Ishikawa (cell line): ENCODE data around the gene EMILIN3.

Source experiments
- CREB1 ChIP-seq: IDR thresholded peaks from 2 replicates; pipeline ENCODE4 v1.6.1; 2012; ENCODE audit warnings: low read depth
- EP300 ChIP-seq: IDR thresholded peaks from 2 replicates; pipeline ENCODE4 v1.6.1; 2012; ENCODE audit warnings: borderline replicate concordance
- MAX ChIP-seq: IDR thresholded peaks from 2 replicates; pipeline ENCODE4 v1.6.1; 2012
- NFIC ChIP-seq: IDR thresholded peaks from 2 replicates; pipeline ENCODE4 v1.6.1; 2012
- RAD21 ChIP-seq: IDR thresholded peaks from 2 replicates; pipeline ENCODE4 v1.6.1; 2012; ENCODE audit warnings: low read depth
- REST ChIP-seq: IDR thresholded peaks from 2 replicates; pipeline ENCODE4 v1.6.1; 2012; ENCODE audit warnings: low read depth, mild to moderate bottlenecking
- TAF1 ChIP-seq: IDR thresholded peaks from 2 replicates; pipeline ENCODE4 v1.6.1; 2012; ENCODE audit warnings: low read depth, mild to moderate bottlenecking
- TEAD4 ChIP-seq: IDR thresholded peaks from 2 replicates; pipeline ENCODE4 v1.6.1; 2012
- YY1 ChIP-seq: IDR thresholded peaks from 2 replicates; pipeline ENCODE4 v1.6.1; 2012; ENCODE audit warnings: low read depth

- no peak for TF ChIP-seq TEAD4
- no peak for TF ChIP-seq YY1
- no peak for TF ChIP-seq REST
- no peak for TF ChIP-seq MAX
- no peak for TF ChIP-seq RAD21
- no peak for TF ChIP-seq CREB1
- no peak for TF ChIP-seq EP300
- no peak for TF ChIP-seq TAF1
- no peak for TF ChIP-seq NFIC
These were observed 46.6 kb upstream of the EMILIN3 start for GRCh38 chr20:41413169-41413568.
